ENCODE measurements around the gene AVP. TPM values are rescaled to one million over a fixed set of nuclear protein-coding genes. Genes with fewer than 3 reads are reported as not detected.

Gene AVP
- total RNA-seq, 1 experiment from 2014 or later, result not detected

- TF ChIP-seq EZH2 (IDR thresholded peaks at IDR 0.05; ENCODE audit: low read depth), result no peak
- TF ChIP-seq CTCF (conservative IDR thresholded peaks at IDR 0.05), result no peak
- Histone ChIP-seq H3K4me1 (replicated peaks; ENCODE audit: insufficient read depth) (peaks cover 10% of the 10 kb centered on the region), H3F3A (ENCODE audit: insufficient read depth, low read depth) (no peaks in the 10 kb centered on the region; the same call in 1 of the 2 replicates), H3K4me2 (no peak overlapping the region), H4K20me1 (ENCODE audit: insufficient read depth) (no peaks in the 10 kb centered on the region), H3K36me3 (ENCODE audit: low read depth) (no peaks in the 10 kb centered on the region), H3K79me2 (ENCODE audit: low read depth) (no peaks in the 10 kb centered on the region), H3K4me3 (no peak overlapping the region), H3K27ac (no peak overlapping the region), H3K9me2 (ENCODE audit: insufficient read depth) (no peaks in the 10 kb centered on the region), H3K27me3 (ENCODE audit: insufficient read depth, low read depth) (no peaks in the 10 kb centered on the region), H2AFZ (no peak overlapping the region), H3K9me3 (ENCODE audit: insufficient read depth, low read depth) (no peaks in the 10 kb centered on the region)
- ChIA-PET CTCF (no interaction called here), POLR2A (ENCODE audit: unreplicated experiment) (no interaction called here)
- DNase-seq, result no peak
- intact Hi-C loops (cut with micrococcal nuclease; ENCODE audit: unreplicated experiment), result no loop called here
- no TSS peak for BruUV-seq (replicated peaks)
These were observed 16.7 kb upstream of the AVP start for GRCh38 chr20:3101251-3101650.

GRCh38 chr20:3100480-3100879 is 16.0 kb upstream of the AVP start:
- H2AFZ ChIP-seq, result no peak overlapping the region
- no peak overlapping the region for H3K4me3 ChIP-seq
- H3K4me2 ChIP-seq, result no peak overlapping the region
- no peaks in the 10 kb centered on the region for H3K36me3 ChIP-seq (ENCODE audit: low read depth)
- H3F3A ChIP-seq (ENCODE audit: insufficient read depth, low read depth), result no peaks in the 10 kb centered on the region; the same call in 1 of the 2 replicates
- H3K79me2 ChIP-seq (ENCODE audit: low read depth), result no peaks in the 10 kb centered on the region
- TF ChIP-seq EZH2 (IDR thresholded peaks at IDR 0.05; ENCODE audit: low read depth) (no peak), CTCF (conservative IDR thresholded peaks at IDR 0.05) (no peak)
- POLR2A ChIA-PET (ENCODE audit: unreplicated experiment), result interaction anchor here (0.6 kb wide), 1 partner anchor 1331 kb away, joined by 4 read pairs; no protein-coding TSS in a partner anchor
- H4K20me1 ChIP-seq (ENCODE audit: insufficient read depth), result no peaks in the 10 kb centered on the region
- CTCF ChIA-PET, result no interaction called here
- no TSS peak for BruUV-seq (replicated peaks)
- H3K27me3 ChIP-seq (ENCODE audit: insufficient read depth, low read depth), result no peaks in the 10 kb centered on the region
- no peaks in the 10 kb centered on the region for H3K9me2 ChIP-seq (ENCODE audit: insufficient read depth)
- DNase-seq, result no peak
- H3K9me3 ChIP-seq (ENCODE audit: insufficient read depth, low read depth), result no peaks in the 10 kb centered on the region
- peaks cover 10% of the 10 kb centered on the region for H3K4me1 ChIP-seq (replicated peaks; ENCODE audit: insufficient read depth)
- intact Hi-C loops (cut with micrococcal nuclease; ENCODE audit: unreplicated experiment), result no loop called here
- no peak overlapping the region for H3K27ac ChIP-seq

- POLR2A ChIA-PET (ENCODE audit: unreplicated experiment), result interaction anchor here (0.6 kb wide), 1 partner anchor 373 kb away, joined by 4 read pairs; no protein-coding TSS in a partner anchor
- no peak overlapping the region for H2AFZ ChIP-seq
- no peak overlapping the region for H3K4me3 ChIP-seq
- CTCF ChIA-PET, result interaction anchor here (0.6 kb wide), 2 partner anchors 24 to 222 kb away, joined by 3 to 12 read pairs; no protein-coding TSS in a partner anchor
- no peaks in the 10 kb centered on the region for H3K4me1 ChIP-seq (replicated peaks; ENCODE audit: insufficient read depth)
- H3K9me2 ChIP-seq (ENCODE audit: insufficient read depth), result no peaks in the 10 kb centered on the region
- peaks cover 4% of the 10 kb centered on the region; the same call in 1 of the 2 replicates for H3K27me3 ChIP-seq (ENCODE audit: insufficient read depth, low read depth)
- H3K4me2 ChIP-seq, result no peak overlapping the region
- DNase-seq, result no peak
- H3K36me3 ChIP-seq (ENCODE audit: low read depth), result no peaks in the 10 kb centered on the region
- intact Hi-C loops (cut with micrococcal nuclease; ENCODE audit: unreplicated experiment), result no loop called here
- no peaks in the 10 kb centered on the region for H3K9me3 ChIP-seq (ENCODE audit: insufficient read depth, low read depth)
- H3K27ac ChIP-seq, result no peak overlapping the region
- TF ChIP-seq EZH2 (IDR thresholded peaks at IDR 0.05; ENCODE audit: low read depth) (no peak), CTCF (conservative IDR thresholded peaks at IDR 0.05) (no peak)
- no TSS peak for BruUV-seq (replicated peaks)
- H4K20me1 ChIP-seq (ENCODE audit: insufficient read depth), result no peaks in the 10 kb centered on the region
- H3K79me2 ChIP-seq (ENCODE audit: low read depth), result no peaks in the 10 kb centered on the region
- no peaks in the 10 kb centered on the region for H3F3A ChIP-seq (ENCODE audit: insufficient read depth, low read depth)
These were observed 10.5 kb upstream of the AVP start for GRCh38 chr20:3094848-3095629.

Measured in PC-9 (cell line).